ENCODE results near the gene NR1H3. TPM values are rescaled to one million over a fixed set of nuclear protein-coding genes. Genes with fewer than 3 reads are reported as not detected.
"Not testable (repeated sequence)": the region's sequence is repeated elsewhere in the genome, so short reads cannot be mapped to it uniquely, and the experiment has no call there.

The NR1H3 gene
- total RNA-seq, 2 donors from 2014 or later, result 15.9 to 23.2 TPM

DNA sequence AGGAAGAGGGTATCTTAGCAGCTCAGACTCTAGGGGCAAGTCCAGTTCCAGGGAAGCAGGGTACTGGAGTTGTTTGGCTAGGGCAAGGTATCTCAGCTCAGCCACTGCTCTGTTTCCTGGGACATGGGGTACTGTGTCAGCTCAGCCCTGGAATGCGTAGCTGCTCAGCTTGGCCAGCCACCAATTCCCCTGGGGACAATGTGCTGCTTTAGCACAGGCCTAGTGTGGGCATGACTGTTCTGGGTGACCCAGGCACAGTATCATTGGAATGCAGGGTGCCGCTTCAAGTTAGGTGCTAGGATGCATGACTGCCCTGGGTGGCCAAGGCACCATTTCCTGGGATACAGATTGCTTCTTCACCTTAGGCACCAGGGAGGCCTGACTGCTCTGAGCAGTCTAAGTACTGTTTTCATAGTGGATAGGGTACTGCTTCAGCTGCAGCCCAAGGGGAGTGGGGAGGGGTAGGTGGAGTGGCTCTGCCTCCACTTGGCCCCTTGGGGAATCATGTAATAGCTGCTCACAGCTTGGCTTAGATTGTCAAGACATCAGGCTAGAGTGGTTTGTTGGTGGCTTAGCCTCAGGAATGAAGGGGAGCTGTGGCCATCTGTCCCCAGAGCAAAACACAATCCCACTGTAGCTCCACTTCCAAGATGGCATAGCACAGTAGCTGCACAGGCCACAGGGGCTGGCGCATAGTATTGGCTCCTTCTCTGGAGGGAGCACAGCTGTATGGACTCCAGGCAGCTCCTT, 48.1 kb downstream of the NR1H3 start:
- H3K27me3 ChIP-seq, result no peaks in the 10 kb centered on the region
- peaks cover 82% of the 10 kb centered on the region for H3K36me3 ChIP-seq
- H3K4me3 ChIP-seq, result no peak overlapping the region
- TF ChIP-seq, protein P1, sequence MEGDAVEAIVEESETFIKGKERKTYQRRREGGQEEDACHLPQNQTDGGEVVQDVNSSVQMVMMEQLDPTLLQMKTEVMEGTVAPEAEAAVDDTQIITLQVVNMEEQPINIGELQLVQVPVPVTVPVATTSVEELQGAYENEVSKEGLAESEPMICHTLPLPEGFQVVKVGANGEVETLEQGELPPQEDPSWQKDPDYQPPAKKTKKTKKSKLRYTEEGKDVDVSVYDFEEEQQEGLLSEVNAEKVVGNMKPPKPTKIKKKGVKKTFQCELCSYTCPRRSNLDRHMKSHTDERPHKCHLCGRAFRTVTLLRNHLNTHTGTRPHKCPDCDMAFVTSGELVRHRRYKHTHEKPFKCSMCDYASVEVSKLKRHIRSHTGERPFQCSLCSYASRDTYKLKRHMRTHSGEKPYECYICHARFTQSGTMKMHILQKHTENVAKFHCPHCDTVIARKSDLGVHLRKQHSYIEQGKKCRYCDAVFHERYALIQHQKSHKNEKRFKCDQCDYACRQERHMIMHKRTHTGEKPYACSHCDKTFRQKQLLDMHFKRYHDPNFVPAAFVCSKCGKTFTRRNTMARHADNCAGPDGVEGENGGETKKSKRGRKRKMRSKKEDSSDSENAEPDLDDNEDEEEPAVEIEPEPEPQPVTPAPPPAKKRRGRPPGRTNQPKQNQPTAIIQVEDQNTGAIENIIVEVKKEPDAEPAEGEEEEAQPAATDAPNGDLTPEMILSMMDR (IDR thresholded peaks at IDR 0.05), result no peak
- peaks cover 0 to 17% of the 10 kb centered on the region in 2 donors for H3K9me3 ChIP-seq
- peak; percentile 69 for DNase-seq (ENCODE audit: low spot score)
- H3K4me1 ChIP-seq, result peaks cover 0 to 18% of the 10 kb centered on the region in 2 donors
- peak overlapping the region; percentile 57 to 91 for H3K27ac ChIP-seq

DNA sequence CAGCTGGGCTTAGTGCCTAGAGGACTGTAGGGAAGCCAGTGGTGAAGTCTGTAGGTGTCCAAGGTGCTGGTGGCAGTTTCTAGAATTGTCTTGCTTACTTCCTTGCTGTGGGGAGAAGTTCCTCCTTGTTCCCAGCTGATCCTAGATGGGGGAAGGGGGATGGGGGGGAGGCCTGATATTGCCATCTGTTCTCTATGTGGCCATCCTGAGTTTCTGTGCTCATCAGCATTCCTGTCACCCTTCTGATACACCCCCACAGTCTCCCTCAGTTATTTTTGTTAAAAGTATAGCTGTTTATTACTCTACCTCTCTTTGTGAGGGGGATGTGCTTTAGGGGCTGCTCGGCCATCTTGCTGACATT, 48.7 kb downstream of the NR1H3 start:
- Histone ChIP-seq H3K4me3 (no peak overlapping the region), H3K27me3 (no peaks in the 10 kb centered on the region), H3K36me3 (peaks cover 83% of the 10 kb centered on the region), H3K27ac (peak overlapping the region; percentile 57 to 91), H3K9me3 (peaks cover 0 to 17% of the 10 kb centered on the region in 2 donors), H3K4me1 (peaks cover 0 to 18% of the 10 kb centered on the region in 2 donors)
- TF ChIP-seq, protein P1 (IDR thresholded peaks at IDR 0.05), result no peak
- DNase-seq (ENCODE audit: low spot score), result no peak

DNA sequence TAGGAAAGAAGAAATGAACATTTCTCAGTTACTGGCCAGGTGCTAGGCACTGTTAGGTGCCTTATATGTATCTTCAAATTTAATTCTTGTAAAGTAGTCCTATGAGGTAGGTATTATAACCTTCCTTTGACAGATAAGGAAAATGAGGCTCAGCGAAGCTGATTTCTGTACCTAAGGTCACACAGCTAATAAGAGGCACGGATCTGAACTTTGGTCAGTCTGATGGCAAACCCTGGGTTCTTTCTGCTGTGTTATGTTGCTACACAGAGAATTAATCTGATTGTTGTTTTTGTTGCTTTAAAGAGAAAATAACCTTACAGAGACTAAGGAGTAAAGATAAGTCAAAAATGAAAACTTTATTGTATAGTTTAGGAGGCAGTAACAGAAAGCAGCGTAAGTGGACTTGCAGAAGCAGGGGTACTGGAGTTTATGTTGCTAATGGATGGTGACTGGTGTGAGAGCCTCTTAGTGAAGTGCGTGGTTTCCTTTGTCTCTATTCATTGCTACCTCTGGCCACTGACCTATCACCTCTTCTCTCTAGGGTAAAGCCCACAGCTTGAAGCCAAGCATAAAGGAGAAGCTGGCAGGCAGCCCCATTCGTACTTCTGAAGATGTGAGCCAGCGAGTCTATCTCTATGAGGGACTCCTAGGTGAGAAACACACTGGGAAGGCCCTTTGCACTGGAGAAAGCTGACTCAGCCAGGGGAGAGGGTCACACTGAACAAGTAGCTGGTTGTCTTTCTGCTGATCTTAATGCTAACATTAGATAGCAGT, 50.4 kb downstream of the NR1H3 start:
- DNase-seq (ENCODE audit: low spot score), result no peak
- Histone ChIP-seq H3K9me3 (peaks cover 0 to 3% of the 10 kb centered on the region in 2 donors), H3K27ac (peak overlapping the region in 1 of 2 donors; percentile 36)

DNA sequence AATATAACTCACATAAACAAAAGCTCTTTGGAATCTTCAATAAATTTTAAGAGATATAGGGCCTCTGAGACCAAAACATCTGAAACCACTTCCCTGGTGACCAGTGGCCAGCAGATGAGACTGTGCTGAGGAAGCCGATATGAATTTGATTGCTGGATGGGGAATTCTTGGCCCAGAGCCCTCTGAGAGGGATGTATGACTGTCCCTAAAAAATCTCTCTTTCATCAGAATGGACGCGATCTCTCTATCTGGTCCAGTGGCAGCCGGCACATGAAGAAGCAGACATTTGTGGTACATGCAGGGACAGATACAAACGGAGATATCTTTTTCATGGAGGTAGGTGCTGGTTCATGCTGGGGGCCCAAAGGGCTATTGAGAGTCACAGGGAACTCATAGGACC, 57.2 kb downstream of the NR1H3 start:
- TF ChIP-seq, protein P1 (IDR thresholded peaks at IDR 0.05), result no peak
- H3K9me3 ChIP-seq, result no peaks in the 10 kb centered on the region
- no peaks in the 10 kb centered on the region for H3K4me1 ChIP-seq
- H3K36me3 ChIP-seq, result peaks cover 73% of the 10 kb centered on the region
- DNase-seq (ENCODE audit: low spot score), result no peak
- no peak overlapping the region for H3K4me3 ChIP-seq
- no peaks in the 10 kb centered on the region for H3K27me3 ChIP-seq
- H3K27ac ChIP-seq, result no peak overlapping the region

More for the DNA sequence above, 50.4 kb downstream of the NR1H3 start:
- no peak overlapping the region for H3K4me3 ChIP-seq
- no peaks in the 10 kb centered on the region for H3K27me3 ChIP-seq
- H3K36me3 ChIP-seq, result peaks cover 87% of the 10 kb centered on the region
- H3K4me1 ChIP-seq, result peaks cover 0 to 18% of the 10 kb centered on the region in 2 donors
- TF ChIP-seq, protein P1 (IDR thresholded peaks at IDR 0.05), result no peak

DNA sequence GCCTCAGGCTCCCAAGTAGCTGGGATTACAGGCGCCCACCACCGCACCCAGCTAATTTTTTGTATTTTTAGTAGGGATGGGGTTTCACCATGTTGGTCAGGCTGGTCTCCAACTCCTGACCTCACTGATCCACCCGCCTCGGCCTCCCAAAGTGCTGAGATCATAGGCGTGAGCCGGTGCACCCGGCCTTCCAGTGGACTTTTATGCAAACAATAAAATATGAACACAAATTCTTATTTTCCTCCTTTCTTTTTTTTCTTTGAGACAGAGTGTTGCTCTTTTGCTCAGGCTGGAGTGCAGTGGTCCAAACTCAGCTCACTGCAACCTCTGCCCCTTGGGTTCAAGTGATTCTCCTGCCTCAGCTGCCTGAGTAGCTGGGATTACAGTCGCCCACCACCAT, 58.7 kb downstream of the NR1H3 start:
- not testable (repeated sequence) for H3K9me3 ChIP-seq; DNase-seq (ENCODE audit: low spot score); H3K27ac ChIP-seq; H3K27me3 ChIP-seq; H3K4me3 ChIP-seq; H3K4me1 ChIP-seq
- H3K36me3 ChIP-seq, result peaks cover 58% of the 10 kb centered on the region

DNA sequence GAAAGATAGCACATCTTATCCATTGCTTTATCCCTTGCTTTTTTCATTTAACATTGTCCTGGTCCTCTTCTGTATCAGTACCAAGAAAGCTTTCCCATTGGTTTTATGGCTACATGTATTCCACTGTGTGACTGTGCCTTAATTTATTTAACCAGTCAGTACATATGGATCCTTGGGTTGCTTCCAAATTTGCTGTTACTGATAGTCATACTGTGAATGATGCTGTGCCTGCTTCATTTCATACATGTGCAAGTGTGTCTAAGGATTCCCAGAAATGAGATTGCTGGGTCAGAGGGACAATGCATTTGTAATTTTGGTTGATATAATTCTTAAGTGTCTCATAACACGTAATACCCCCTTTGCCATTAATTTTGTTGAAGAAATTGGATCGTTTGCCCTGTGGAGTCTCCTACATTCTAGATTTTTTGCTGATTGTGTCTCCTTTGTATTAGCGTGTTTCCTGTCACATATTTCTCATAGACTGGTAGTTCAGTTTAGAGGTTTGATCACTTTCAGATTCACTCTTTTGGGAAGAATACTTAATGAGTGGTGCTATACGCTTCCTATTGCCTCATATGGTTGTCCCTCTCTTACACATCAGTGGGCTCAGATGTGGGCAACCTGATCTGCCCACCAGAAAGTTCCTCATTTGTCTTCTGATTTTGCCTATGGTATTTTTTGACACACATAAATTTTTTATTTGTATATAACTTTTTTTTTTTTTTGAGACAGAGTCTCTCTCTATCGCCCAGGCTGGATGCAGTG, 59.5 kb downstream of the NR1H3 start:
- no peak for DNase-seq (ENCODE audit: low spot score)
- TF ChIP-seq, protein P1 (IDR thresholded peaks at IDR 0.05), result no peak
- peaks cover 58% of the 10 kb centered on the region for H3K36me3 ChIP-seq
- H3K27ac ChIP-seq, result no peak overlapping the region
- no peaks in the 10 kb centered on the region for H3K27me3 ChIP-seq
- H3K9me3 ChIP-seq, result no peaks in the 10 kb centered on the region
- H3K4me1 ChIP-seq, result no peaks in the 10 kb centered on the region
- no peak overlapping the region for H3K4me3 ChIP-seq

All from right atrium auricular region (tissue), 2 donors.